ENCODE results near the gene LCN2. TPM values are rescaled to one million over a fixed set of nuclear protein-coding genes. Genes with fewer than 3 reads are reported as not detected.
A peak's percentile ranks its signal among the peaks of the same experiment; 100 is the strongest.

LCN2 gene
- total and polyA plus RNA-seq, 12 donors: 0.33 to 48.2 (median 1.2) TPM; not detected in 3

DNA sequence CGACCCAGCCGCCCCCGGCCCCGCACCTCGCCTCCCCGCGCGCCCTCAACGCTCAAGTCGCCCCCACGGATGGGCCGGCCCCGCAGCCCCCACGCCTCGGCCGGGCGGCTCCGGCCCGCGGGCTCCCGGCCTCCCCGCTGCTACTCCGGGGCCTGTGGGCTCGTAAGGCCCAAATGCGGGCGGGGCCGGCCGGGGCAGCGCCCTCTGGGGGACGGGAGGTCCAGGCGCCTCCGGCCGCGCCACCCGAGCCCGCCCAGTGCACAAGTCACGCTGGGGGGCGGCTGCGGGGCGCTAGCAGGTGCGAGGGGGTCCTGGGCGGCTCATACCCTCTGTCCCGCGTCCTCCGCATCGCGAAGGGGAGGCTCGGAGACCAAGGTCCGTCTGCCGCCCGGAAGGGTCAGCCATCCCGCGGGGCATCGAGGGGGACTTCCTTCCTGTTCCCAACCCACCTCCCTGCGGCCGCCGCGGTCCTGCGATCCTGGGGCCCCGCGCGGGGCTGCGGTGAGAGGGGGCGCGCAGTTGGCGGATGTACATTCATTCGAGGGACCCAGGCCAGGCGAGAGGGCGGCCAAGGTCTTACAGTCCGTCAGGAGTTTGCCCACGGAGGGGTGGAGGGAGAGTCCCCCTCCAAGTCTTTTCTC, 42.3 kb downstream of the LCN2 start, which contains the start of gene CIZ1:
TSS of gene CIZ1 (minus strand) at position 167 of the 641 bp plus-strand sequence. CDS start 715 bp downstream, outside the sequence.
- Histone ChIP-seq H3K9me3 (replicated peaks in 1 of 3) (no peaks in the 10 kb centered on the region), H3K27me3 (no peaks in the 10 kb centered on the region), H3K4me1 (replicated peaks in 1 of 2) (peaks cover 13 to 20% of the 10 kb centered on the region in 2 donors), H3K27ac (peak within 1 kb of the TSS; percentile 47 to 95 (median 81)), H3K4me3 (peak within 1 kb of the TSS; percentile 37 to 93 (median 64)), H3K36me3 (replicated peaks in 1 of 2) (peaks cover 0 to 28% of the 10 kb centered on the region in 2 donors)
- peak; percentile 75 to 84 (median 80) for DNase-seq
- WGBS, 4 donors: 0 to 1% (median 0%) methylated on average over 9 to 71 of the region's 71 CpGs
- intact Hi-C loops (cut with DNase I): no loop called here
- peak; percentile 55 to 69 for TF ChIP-seq POLR2A (IDR thresholded peaks at IDR 0.05)
- TF ChIP-seq, protein P1, sequence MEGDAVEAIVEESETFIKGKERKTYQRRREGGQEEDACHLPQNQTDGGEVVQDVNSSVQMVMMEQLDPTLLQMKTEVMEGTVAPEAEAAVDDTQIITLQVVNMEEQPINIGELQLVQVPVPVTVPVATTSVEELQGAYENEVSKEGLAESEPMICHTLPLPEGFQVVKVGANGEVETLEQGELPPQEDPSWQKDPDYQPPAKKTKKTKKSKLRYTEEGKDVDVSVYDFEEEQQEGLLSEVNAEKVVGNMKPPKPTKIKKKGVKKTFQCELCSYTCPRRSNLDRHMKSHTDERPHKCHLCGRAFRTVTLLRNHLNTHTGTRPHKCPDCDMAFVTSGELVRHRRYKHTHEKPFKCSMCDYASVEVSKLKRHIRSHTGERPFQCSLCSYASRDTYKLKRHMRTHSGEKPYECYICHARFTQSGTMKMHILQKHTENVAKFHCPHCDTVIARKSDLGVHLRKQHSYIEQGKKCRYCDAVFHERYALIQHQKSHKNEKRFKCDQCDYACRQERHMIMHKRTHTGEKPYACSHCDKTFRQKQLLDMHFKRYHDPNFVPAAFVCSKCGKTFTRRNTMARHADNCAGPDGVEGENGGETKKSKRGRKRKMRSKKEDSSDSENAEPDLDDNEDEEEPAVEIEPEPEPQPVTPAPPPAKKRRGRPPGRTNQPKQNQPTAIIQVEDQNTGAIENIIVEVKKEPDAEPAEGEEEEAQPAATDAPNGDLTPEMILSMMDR (IDR thresholded peaks at IDR 0.05): peak; percentile 21 to 82 (median 64)

DNA sequence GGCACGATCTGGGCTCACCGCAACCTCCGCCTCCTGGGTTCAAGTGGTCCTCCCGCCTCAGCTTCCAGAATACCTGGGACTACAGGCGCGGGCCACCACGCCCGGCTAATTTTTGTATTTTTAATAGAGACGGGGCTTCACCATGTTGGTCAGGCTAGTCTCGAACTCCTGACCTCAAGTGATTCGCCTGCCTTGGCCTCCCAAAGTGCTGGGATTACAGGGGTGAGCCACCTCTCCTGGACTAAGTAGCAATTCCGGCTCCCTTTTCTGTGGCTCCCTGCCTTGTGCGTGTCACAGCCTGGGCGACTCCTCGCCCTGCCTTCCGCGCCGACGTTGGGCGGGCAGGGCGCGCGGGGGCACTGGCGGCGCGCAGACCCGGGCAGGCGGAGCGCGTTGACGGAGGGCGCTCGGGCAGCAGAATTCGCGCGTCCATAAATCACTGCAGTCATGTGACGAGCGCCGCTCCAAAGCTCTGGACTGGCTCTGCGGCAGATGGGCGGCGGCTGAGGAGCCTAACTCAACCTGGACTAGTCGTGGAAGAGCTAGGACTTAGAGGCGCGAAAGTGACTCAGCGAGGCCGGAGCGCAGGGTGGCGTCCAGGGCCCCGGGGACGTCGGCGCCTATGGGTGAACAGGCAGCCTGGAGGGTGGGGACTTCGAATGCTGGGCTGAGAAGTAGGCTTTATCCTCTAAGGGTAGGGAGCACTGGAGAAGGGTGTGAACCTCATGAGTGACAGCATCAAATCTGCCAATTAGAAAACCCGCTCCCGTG, 43.5 kb downstream of the LCN2 start:
- intact Hi-C loops (cut with DNase I): no loop called here
- Histone ChIP-seq H3K9me3 (replicated peaks in 1 of 3) (no peaks in the 10 kb centered on the region), H3K4me1 (replicated peaks in 1 of 2) (peaks cover 13 to 20% of the 10 kb centered on the region in 2 donors), H3K4me3 (peak overlapping the region in 1 of 4 donors; percentile 93), H3K36me3 (replicated peaks in 1 of 2) (peaks cover 0 to 20% of the 10 kb centered on the region in 2 donors), H3K27me3 (no peaks in the 10 kb centered on the region), H3K27ac (peak overlapping the region; percentile 7 to 87 (median 77))
- peak; percentile 79 to 96 (median 94) for DNase-seq
- TF ChIP-seq, protein P1 (IDR thresholded peaks at IDR 0.05): peak in 1 of 6 experiments; percentile 38
- TF ChIP-seq POLR2A (IDR thresholded peaks at IDR 0.05): peak in 1 of 2 donors; percentile 81
- WGBS, 4 donors: 12 to 56% (median 21%) methylated on average over 14 to 56 of the region's 56 CpGs

DNA sequence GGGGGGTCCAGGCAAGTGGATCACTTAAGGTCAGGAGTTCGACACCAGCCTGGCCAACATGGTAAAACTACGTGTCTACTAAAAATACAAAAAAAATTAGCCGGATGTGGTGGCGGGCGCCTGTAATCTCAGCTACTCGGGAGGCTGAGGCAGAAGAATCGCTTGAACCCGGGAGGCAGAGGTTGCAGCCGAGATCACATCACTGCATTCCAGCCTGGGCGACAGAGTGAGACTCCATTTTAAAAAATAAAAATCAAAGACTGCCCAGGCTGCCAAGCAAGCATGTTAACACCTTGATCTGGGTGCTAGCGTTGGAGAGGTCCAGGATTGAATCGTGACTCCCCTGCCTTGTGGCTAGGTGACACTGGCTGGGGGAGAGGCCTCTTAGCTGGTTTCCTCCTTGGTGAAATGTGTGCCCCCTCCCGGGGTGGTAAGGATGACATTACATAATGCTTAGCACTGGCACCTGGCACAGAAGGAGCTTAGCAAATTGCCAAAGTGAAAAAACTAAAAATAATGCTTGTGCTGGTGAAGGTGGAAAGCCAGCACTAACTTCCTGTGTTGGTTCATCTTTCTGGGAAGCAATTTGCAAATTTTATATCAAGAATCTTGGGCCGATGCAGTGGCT, 44.3 kb downstream of the LCN2 start:
- TF ChIP-seq POLR2A (IDR thresholded peaks at IDR 0.05): no peak
- TF ChIP-seq, protein P1 (IDR thresholded peaks at IDR 0.05): no peak
- H3K27me3 ChIP-seq: no peaks in the 10 kb centered on the region
- peaks cover 13 to 20% of the 10 kb centered on the region in 2 donors for H3K4me1 ChIP-seq (replicated peaks in 1 of 2)
- WGBS, 4 donors: 80 to 86% (median 83%) methylated on average over 13 to 14 of the region's 14 CpGs
- intact Hi-C loops (cut with DNase I): no loop called here
- H3K4me3 ChIP-seq: no peak overlapping the region
- DNase-seq: no peak
- H3K36me3 ChIP-seq (replicated peaks in 1 of 2): peaks cover 0 to 13% of the 10 kb centered on the region in 2 donors
- H3K9me3 ChIP-seq (replicated peaks in 1 of 3): no peaks in the 10 kb centered on the region
- H3K27ac ChIP-seq: peak overlapping the region in 4 of 5 donors; percentile 59 to 81 (median 72)

Measured in adrenal gland (tissue), 12 donors.